ENCODE measurements around the gene RGS10. TPM values are rescaled to one million over a fixed set of nuclear protein-coding genes. Genes with fewer than 3 reads are reported as not detected.

The RGS10 gene
- total and polyA plus RNA-seq, 9 of the 15 experiments (the other 6 are each of a cell fraction or from before 2014, with no cell fraction given), result 31.9 to 123 (median 62.1) TPM

- DNase-seq (ENCODE audit: extremely low read depth in 1 of 4, low spot score in 3 of 4), result no peak
- ATAC-seq, result no peak
- 35% methylated on average over 4 of the region's 4 CpGs for whole genome bisulfite sequencing (ENCODE audit: insufficient coverage, low coverage, missing lambda C conversion rate)
- Histone ChIP-seq H3K36me3 (ENCODE audit: control insufficient read depth, insufficient read depth, low read length) (no peaks in the 10 kb centered on the region), H2AFZ (ENCODE audit: low read depth, low read length) (no peak overlapping the region), H3K4me3 (no peak overlapping the region), H4K20me1 (replicated peaks; ENCODE audit: control insufficient read depth, insufficient read depth, low read length) (no peaks in the 10 kb centered on the region), H3K27ac (ENCODE audit: extremely low read depth, low read depth, low read length) (no peak overlapping the region), H3K9me3 (replicated peaks; ENCODE audit: control insufficient read depth, insufficient read depth, low read depth, low read length) (no peaks in the 10 kb centered on the region), H3K4me1 (replicated peaks in 1 of 2; ENCODE audit: control insufficient read depth in 2 of 2, insufficient read depth in 2 of 2, low read length in 2 of 2) (peaks cover 3 to 33% of the 10 kb centered on the region in 2 experiments; a peak in 4 of 5 replicates), H3K27me3 (ENCODE audit: control insufficient read depth in 2 of 2, insufficient read depth in 2 of 2, low read length in 2 of 2) (no peaks in the 10 kb centered on the region), H3K4me2 (ENCODE audit: insufficient read depth, low read length) (no peak overlapping the region), H3K9ac (ENCODE audit: insufficient read depth in 1 of 2, low read depth in 2 of 2, low read length in 2 of 2) (no peak overlapping the region), H3K79me2 (ENCODE audit: control insufficient read depth, insufficient read depth, low read length) (peaks cover 23% of the 10 kb centered on the region), H3K9me1 (ENCODE audit: control insufficient read depth, insufficient read depth, low read length) (no peaks in the 10 kb centered on the region)
- CTCF ChIA-PET (ENCODE audit: low intra/inter-chr PET ratio), result interaction anchor here (0.6 kb wide), 1 partner anchor 50 kb away, joined by 3 read pairs; no protein-coding TSS in a partner anchor
- in situ Hi-C loops (cut with MboI) (no loop called here), intact Hi-C loops (cut with micrococcal nuclease) (loop anchor here (10.0 kb wide), 2 partner anchors 101 to 109 kb away; partner anchors contain the start of gene BAG3)
- no peak for FAIRE-seq
- TF ChIP-seq NFIX (CRISPR knock-in tag; IDR thresholded peaks at IDR 0.05; ENCODE audit: low read depth) (no peak), DPF2 (IDR thresholded peaks at IDR 0.05) (no peak), ZNF263 (CRISPR knock-in tag; IDR thresholded peaks at IDR 0.05; ENCODE audit: borderline replicate concordance) (no peak), FUS (optimal IDR thresholded peaks at IDR 0.05; ENCODE audit: low read depth, low read length) (no peak), ZNF780A (CRISPR knock-in tag; IDR thresholded peaks at IDR 0.05) (no peak), HOXB6 (CRISPR knock-in tag; IDR thresholded peaks at IDR 0.05; ENCODE audit: borderline replicate concordance) (no peak), ELF1 (tag; IDR thresholded peaks at IDR 0.05) (no peak), SRSF9 (IDR thresholded peaks at IDR 0.05; ENCODE audit: borderline replicate concordance, low read depth, low read length) (no peak), PHB2 (IDR thresholded peaks at IDR 0.05; ENCODE audit: low read depth) (no peak), CHD4 (IDR thresholded peaks at IDR 0.05; ENCODE audit: insufficient read depth, insufficient replicate concordance, low read depth, low read length, poor library complexity, severe bottlenecking) (no peak)
- POLR2A ChIA-PET, result no interaction called here
- BruUV-seq (replicated peaks), result no TSS peak
These were observed 2.8 kb upstream of the RGS10 start for GRCh38 chr10:119545310-119545709.
